ENCODE measurements around the gene GOLGA8B. TPM values are rescaled to one million over a fixed set of nuclear protein-coding genes. Genes with fewer than 3 reads are reported as not detected.
"Not testable (repeated sequence)": the region's sequence is repeated elsewhere in the genome, so short reads cannot be mapped to it uniquely, and the experiment has no call there.

The GOLGA8B gene, protein sequence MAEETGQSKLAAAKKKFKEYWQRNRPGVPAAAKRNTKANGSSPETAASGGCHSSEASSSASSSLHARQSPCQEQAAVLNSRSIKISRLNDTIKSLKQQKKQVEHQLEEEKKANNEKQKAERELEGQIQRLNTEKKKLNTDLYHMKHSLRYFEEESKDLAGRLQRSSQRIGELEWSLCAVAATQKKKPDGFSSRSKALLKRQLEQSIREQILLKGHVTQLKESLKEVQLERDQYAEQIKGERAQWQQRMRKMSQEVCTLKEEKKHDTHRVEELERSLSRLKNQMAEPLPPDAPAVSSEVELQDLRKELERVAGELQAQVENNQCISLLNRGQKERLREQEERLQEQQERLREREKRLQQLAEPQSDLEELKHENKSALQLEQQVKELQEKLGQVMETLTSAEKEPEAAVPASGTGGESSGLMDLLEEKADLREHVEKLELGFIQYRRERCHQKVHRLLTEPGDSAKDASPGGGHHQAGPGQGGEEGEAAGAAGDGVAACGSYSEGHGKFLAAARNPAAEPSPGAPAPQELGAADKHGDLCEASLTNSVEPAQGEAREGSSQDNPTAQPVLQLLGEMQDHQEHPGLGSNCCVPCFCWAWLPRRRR
- 100 to 1,000 TPM in 1 of 9 donors, 10 to 100 TPM in 8; 11.4 to 133 (median 60.0) TPM for total RNA-seq
- polyA plus RNA-seq: 100 to 1,000 TPM in 2 of 3 donors, 10 to 100 TPM in 1; 22.8 to 250 (median 183) TPM
- long read RNA-seq, donor 1, partial matches to known transcripts: 0 of 2 reads
- long read RNA-seq, donor 1, other reads (novel, unspliced or antisense): 0 of 2 reads
- long read RNA-seq, donor 2, partial matches to known transcripts: 0 of 1 reads
- long read RNA-seq, donor 2, other reads (novel, unspliced or antisense): 0 of 1 reads
- long read RNA-seq, donor 3, partial matches to known transcripts: 0 of 1 reads
- long read RNA-seq, donor 3, other reads (novel, unspliced or antisense): 0 of 1 reads
- long read RNA-seq, donor 4, partial matches to known transcripts: 4 of 9 reads
- long read RNA-seq, donor 4, other reads (novel, unspliced or antisense): 5 of 9 reads
- long read RNA-seq, donor 5, full-length matches to known transcripts: 2 of 24 reads
- long read RNA-seq, donor 5, partial matches to known transcripts: 6 of 24 reads
- long read RNA-seq, donor 5, other reads (novel, unspliced or antisense): 16 of 24 reads
- long read RNA-seq, donor 6, partial matches to known transcripts: 2 of 5 reads
- long read RNA-seq, donor 6, other reads (novel, unspliced or antisense): 3 of 5 reads
- long read RNA-seq, donor 7, partial matches to known transcripts: 0 of 3 reads
- long read RNA-seq, donor 7, other reads (novel, unspliced or antisense): 0 of 3 reads
- long read RNA-seq, donor 8: 0 reads
- long read RNA-seq, donor 9, partial matches to known transcripts: 26 of 28 reads
- long read RNA-seq, donor 9, other reads (novel, unspliced or antisense): 0 of 28 reads
- long read RNA-seq, donor 10: 0 reads

DNA sequence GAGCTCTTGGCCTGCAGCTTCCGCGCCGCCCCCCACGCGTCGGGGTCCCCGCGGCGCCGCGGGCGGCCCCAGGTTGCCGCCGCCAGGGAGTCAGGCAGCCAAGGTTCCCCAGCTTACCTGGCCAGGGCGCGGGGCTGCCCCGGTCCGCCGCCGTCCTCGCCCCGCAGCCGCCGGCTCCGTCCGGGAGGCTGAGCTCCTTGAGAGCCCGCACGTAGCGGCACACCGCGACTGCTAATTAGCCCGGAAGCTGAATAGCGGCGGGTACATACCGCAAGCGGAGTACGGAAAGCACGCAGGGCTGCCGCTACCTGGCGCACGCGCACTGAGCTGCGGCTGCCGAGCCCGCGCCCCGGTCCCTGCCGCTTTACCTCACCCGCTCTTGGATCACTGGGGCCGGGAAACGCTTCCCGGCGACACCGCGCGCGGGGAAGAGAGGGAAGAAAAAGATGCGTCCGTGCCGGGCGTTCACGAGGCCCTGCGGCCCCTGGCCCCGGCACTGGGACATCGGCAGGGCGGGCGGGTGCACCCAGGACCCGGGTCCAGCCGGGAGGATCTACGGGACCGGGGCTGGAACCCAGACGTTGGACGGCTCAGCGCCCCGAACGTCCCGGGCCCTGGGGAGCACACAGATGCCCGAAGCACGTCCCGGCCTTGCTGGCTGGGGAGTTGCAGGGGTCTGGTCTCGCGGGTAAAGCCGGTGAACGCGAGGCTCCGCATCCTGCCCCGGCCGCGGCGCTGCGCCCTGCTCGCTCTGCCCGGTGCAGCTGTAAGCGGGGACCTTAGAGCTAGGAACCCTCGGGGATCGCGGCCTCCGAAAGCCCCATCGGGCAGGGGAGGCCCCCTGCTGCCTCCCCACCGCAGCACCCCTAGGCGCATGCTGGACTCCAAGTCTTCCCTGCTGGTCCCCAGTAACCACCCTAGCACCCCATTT lies at the start of gene GOLGA8B:
GOLGA8B (minus strand) TSS at position 253 of the 931 bp plus-strand sequence. CDS start 47,739 bp downstream, outside the sequence.
- peak; percentile 63 to 79 (median 78) for DNase-seq

DNA sequence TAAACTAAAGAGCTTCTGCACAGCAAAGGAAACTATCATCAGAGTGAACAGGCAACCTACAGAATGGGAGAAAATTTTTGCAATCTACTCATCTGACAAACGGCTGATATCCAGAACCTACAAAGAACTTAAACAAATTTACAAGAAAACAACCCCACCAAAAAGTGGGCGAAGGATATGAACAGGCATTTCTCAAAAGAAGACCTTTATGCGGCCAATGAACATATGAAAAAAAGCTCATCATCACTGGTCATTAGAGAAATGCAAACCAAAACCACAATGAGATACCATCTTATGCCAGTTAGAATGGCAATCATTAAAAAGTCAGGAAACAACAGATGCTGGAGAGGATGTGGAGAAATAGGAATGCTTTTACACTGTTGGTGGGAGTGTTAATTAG lies 49.7 kb upstream of the GOLGA8B start:
- H3K27me3 ChIP-seq; H3K27ac ChIP-seq; DNase-seq; H3K4me3 ChIP-seq; H3K9me3 ChIP-seq (replicated peaks in 1 of 3); intact Hi-C loops (cut with DNase I); H3K36me3 ChIP-seq (replicated peaks in 1 of 2); H3K4me1 ChIP-seq (replicated peaks in 1 of 2): not testable (repeated sequence)
- 83 to 90% (median 87%) methylated on average over 3 of the region's 3 CpGs for WGBS, 4 donors

More for the DNA sequence above, at the start of gene GOLGA8B:
- H3K4me3 ChIP-seq: peak within 1 kb of the TSS; percentile 48 to 97 (median 74)
- H3K27ac ChIP-seq: peak within 1 kb of the TSS in 2 of 5 donors; percentile 55 to 63
- intact Hi-C loops (cut with DNase I): loop anchor here in 1 of 2 donors (10.0 kb wide), 2 partner anchors 79 to 239 kb away; partner anchors contain the start of genes NOP10 and NUTM1
- no peaks in the 10 kb centered on the region for H3K9me3 ChIP-seq (replicated peaks in 1 of 3)
- WGBS, 4 donors: 0 to 1% (median 1%) methylated on average over 7 to 101 of the region's 101 CpGs
- peaks cover 13 to 15% of the 10 kb centered on the region in 2 donors for H3K4me1 ChIP-seq (replicated peaks in 1 of 2)
- no peaks in the 10 kb centered on the region for H3K27me3 ChIP-seq
- no peaks in the 10 kb centered on the region for H3K36me3 ChIP-seq (replicated peaks in 1 of 2)
- peak in 1 of 2 donors; percentile 73 for TF ChIP-seq POLR2A (IDR thresholded peaks at IDR 0.05)
- TF ChIP-seq, protein P1, sequence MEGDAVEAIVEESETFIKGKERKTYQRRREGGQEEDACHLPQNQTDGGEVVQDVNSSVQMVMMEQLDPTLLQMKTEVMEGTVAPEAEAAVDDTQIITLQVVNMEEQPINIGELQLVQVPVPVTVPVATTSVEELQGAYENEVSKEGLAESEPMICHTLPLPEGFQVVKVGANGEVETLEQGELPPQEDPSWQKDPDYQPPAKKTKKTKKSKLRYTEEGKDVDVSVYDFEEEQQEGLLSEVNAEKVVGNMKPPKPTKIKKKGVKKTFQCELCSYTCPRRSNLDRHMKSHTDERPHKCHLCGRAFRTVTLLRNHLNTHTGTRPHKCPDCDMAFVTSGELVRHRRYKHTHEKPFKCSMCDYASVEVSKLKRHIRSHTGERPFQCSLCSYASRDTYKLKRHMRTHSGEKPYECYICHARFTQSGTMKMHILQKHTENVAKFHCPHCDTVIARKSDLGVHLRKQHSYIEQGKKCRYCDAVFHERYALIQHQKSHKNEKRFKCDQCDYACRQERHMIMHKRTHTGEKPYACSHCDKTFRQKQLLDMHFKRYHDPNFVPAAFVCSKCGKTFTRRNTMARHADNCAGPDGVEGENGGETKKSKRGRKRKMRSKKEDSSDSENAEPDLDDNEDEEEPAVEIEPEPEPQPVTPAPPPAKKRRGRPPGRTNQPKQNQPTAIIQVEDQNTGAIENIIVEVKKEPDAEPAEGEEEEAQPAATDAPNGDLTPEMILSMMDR (IDR thresholded peaks at IDR 0.05): no peak

DNA sequence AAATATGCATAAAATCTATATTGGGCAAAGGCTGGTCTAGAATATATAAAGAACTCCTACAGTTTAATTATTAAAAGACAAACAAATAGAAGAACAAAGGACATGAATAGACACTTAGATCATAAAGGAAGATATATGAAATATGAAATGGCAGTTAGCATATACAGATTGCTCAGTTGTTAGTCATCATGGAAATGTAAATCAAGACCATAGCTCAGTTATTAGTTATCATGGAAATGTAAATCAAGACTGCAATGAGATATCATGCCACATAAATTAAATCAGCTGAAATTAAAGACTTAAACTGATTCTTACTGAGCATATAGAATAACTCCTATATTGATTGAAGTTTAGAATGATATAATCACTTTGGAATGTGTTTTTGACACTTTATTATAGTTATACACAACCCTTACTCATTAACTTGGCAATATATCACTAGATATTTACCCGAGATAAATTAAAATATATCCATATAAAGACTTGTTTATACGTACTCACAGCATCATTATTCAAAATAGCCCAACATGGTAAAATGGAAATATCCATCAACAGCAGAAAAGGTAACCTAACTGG lies 45.2 kb upstream of the GOLGA8B start:
- intact Hi-C loops (cut with DNase I): loop anchor here in 1 of 2 donors (10.0 kb wide), 1 partner anchor 286 kb away; no protein-coding TSS in a partner anchor
- Histone ChIP-seq H3K4me3 (no peak overlapping the region), H3K4me1 (replicated peaks in 1 of 2) (no peaks in the 10 kb centered on the region), H3K27me3 (peaks cover 4% of the 10 kb centered on the region), H3K27ac (no peak overlapping the region), H3K36me3 (replicated peaks in 1 of 2) (no peaks in the 10 kb centered on the region), H3K9me3 (replicated peaks in 1 of 3) (no peaks in the 10 kb centered on the region)
- DNase-seq: no peak
- TF ChIP-seq, protein P1 (IDR thresholded peaks at IDR 0.05): no peak
- TF ChIP-seq POLR2A (IDR thresholded peaks at IDR 0.05): no peak
- 59 to 68% (median 62%) methylated on average over 2 of the region's 2 CpGs for WGBS, 4 donors

Data from adrenal gland (tissue), 19 donors.